K562 (cell line): ENCODE measurements around the gene CTSW. TPM values are rescaled to one million over a fixed set of nuclear protein-coding genes. Genes with fewer than 3 reads are reported as not detected.

Experiments used
- BCLAF1 ChIP-seq, 2 experiments: fragments of 450-650 bp in 1 of 2; IDR thresholded peaks; 2 replicates each; pipeline ENCODE4 v1.6.1; 2011 to 2017; ENCODE audit warnings: low read depth in 2 of 2, antibody characterized with exemption in 1 of 2, borderline replicate concordance in 1 of 2, low read length in 1 of 2, mild to moderate bottlenecking in 1 of 2, mixed read lengths in 1 of 2; ENCODE audit not compliant: control insufficient read depth in 1 of 2
- CHD1 ChIP-seq: fragments of 200-600 bp; sonication (generic); IDR thresholded peaks from one replicate; pipeline ENCODE4 v1.6.1; 2012; ENCODE audit warnings: mild to moderate bottlenecking, moderate library complexity, low read length, inconsistent platforms
- CREB5 ChIP-seq: fragments of 250-450 bp; sonication (Bioruptor Pico); IDR thresholded peaks from 2 replicates; pipeline ENCODE4 v1.5.0; 2020; ENCODE audit warnings: mild to moderate bottlenecking
- EP400 ChIP-seq: fragments of 450-650 bp; IDR thresholded peaks from 2 replicates; pipeline ENCODE4 v1.6.1; 2017; ENCODE audit warnings: antibody characterized with exemption, mild to moderate bottlenecking, moderate library complexity
- FIP1L1 ChIP-seq: fragments of 200-400 bp; formaldehyde crosslinking; IDR thresholded peaks from 2 replicates; pipeline ENCODE4 v1.6.1; 2018; ENCODE audit warnings: mild to moderate bottlenecking, low read depth, low read length; ENCODE audit not compliant: poor library complexity, severe bottlenecking
- FOXM1 ChIP-seq, 2 experiments: fragments of 450-650 bp in 1 of 2; sonication (generic) in 1 of 2; formaldehyde crosslinking in 1 of 2; IDR thresholded peaks; 2 replicates each; pipeline versions ENCODE4 v1.6.1 to v1.9.0; 2017 to 2022; ENCODE audit warnings: low read depth in 2 of 2, mild to moderate bottlenecking in 2 of 2, missing genetic modification reagents in 1 of 2, moderate library complexity in 1 of 2
- FUS ChIP-seq: fragments of 200-400 bp; formaldehyde crosslinking; optimal IDR thresholded peaks from 2 replicates; pipeline ENCODE3; 2017; ENCODE audit warnings: low read depth, low read length
- KDM4B ChIP-seq, 2 experiments: fragments of 450-650 bp in 1 of 2; sonication (generic) in 1 of 2; IDR thresholded peaks; 2 replicates each; pipeline ENCODE4 v1.6.1; 2016 to 2017; ENCODE audit warnings: borderline replicate concordance in 2 of 2, antibody characterized with exemption in 1 of 2, low read depth in 1 of 2, mild to moderate bottlenecking in 1 of 2
- MCM5 ChIP-seq: fragments of 450-650 bp; IDR thresholded peaks from 2 replicates; pipeline ENCODE4 v1.6.1; 2016; ENCODE audit warnings: low read depth
- MYC ChIP-seq, 2 experiments: fragments of 250-450 bp in 1 of 2; sonication (Bioruptor Pico) in 1 of 2; IDR thresholded peaks; 2 replicates each; pipeline versions ENCODE4 v1.5.1 to v1.6.1; 2012 to 2021; ENCODE audit warnings: low read depth in 2 of 2, borderline replicate concordance in 1 of 2, improper control_type of control experiment in 1 of 2, low read length in 1 of 2, mild to moderate bottlenecking in 1 of 2, moderate library complexity in 1 of 2
- NR3C1 ChIP-seq: sonication (generic); formaldehyde crosslinking; IDR thresholded peaks from 2 replicates; pipeline ENCODE4 v1.8.1; 2022; ENCODE audit warnings: missing genetic modification reagents
- PCBP1 ChIP-seq: fragments of 200-400 bp; formaldehyde crosslinking; IDR thresholded peaks from 2 replicates; pipeline ENCODE4 v1.6.1; 2018; ENCODE audit warnings: mild to moderate bottlenecking, low read depth, low read length; ENCODE audit not compliant: poor library complexity, severe bottlenecking
- RBBP5 ChIP-seq: fragments of 200-600 bp; sonication (generic); IDR thresholded peaks from 2 replicates; pipeline ENCODE4 v1.6.1; 2012; ENCODE audit warnings: borderline replicate concordance, mild to moderate bottlenecking, low read length, control low read depth, inconsistent platforms; ENCODE audit not compliant: insufficient read depth, poor library complexity, severe bottlenecking
- SAFB ChIP-seq: fragments of 200-400 bp; formaldehyde crosslinking; IDR thresholded peaks from 2 replicates; pipeline ENCODE4 v1.6.1; 2017; ENCODE audit warnings: low read depth, low read length, borderline replicate concordance
- SIRT6 ChIP-seq: IDR thresholded peaks from one replicate; pipeline ENCODE4 v1.6.1; 2012; ENCODE audit warnings: low read depth, mild to moderate bottlenecking, control low read depth, inconsistent platforms, low read length, moderate library complexity
- SOX6 ChIP-seq: fragments of 450-650 bp; IDR thresholded peaks from 2 replicates; pipeline ENCODE4 v1.6.1; 2014; ENCODE audit warnings: mild to moderate bottlenecking
- ZBTB17 ChIP-seq: fragments of 450-650 bp; formaldehyde crosslinking; IDR thresholded peaks from 2 replicates; pipeline ENCODE4 v1.4.0; 2020; ENCODE audit warnings: mild to moderate bottlenecking
- polyA plus RNA-seq, 8 experiments: library from polyadenylated mRNA; depleted of rRNA in 4 of 8; stranded (reverse) in 5 of 8; unstranded in 3 of 8; fragments of >200 nt; fragmentation: Nextera tagmentation in 2 of 8; fragmentation: Illumina TruSeq in 1 of 8; extraction: Ambion mirVana in 2 of 8; extraction: Trizol in 1 of 8; gene quantifications; 2 replicates each; pipeline versions ENCODE4 v1.2.1 to v1.2.3, GENCODE V29; 2011 to 2014; ENCODE audit warnings: inconsistent platforms in 1 of 8, missing spikeins in 1 of 8
- total RNA-seq, 7 experiments: library from RNA; depleted of rRNA in 6 of 7; stranded (reverse); fragments of >200 nt in 6 of 7; fragmentation: Illumina TruSeq in 2 of 7; extraction: Trizol in 2 of 7; gene quantifications; 2 replicates each; pipeline versions ENCODE4 v1.2.1 to v1.2.3, GENCODE V29; 2011 to 2021; ENCODE audit warnings: low replicate concordance in 1 of 7

Gene CTSW
- total and polyA plus RNA-seq, 9 of the 15 experiments (the other 6 are each of a cell fraction or from before 2014, with no cell fraction given), result 0.04 TPM; not detected in 8

GRCh38 chr11:65857500-65857852 lies 22.2 kb upstream of the CTSW start (continued):
- TF ChIP-seq CREB5 (CRISPR knock-in tag) (no peak), FIP1L1 (peak; percentile 99), PCBP1 (peak; percentile 66), RBBP5 (peak; percentile 35), CHD1 (peak; percentile 93), SOX6 (no peak), NR3C1 (peak; percentile 62; the same call in 1 of the 2 replicates), FOXM1 (IDR thresholded peaks at IDR 0.05; ENCODE audit: low read depth) (no peak), FOXM1 (CRISPR knock-in tag; IDR thresholded peaks at IDR 0.05; ENCODE audit: low read depth) (peak; percentile 82; the same call in 1 of the 2 replicates), SAFB (peak; percentile 58; the same call in 1 of the 2 replicates), EP400 (peak; percentile 70), BCLAF1 (IDR thresholded peaks at IDR 0.05; ENCODE audit: borderline replicate concordance in 1 of 2, control insufficient read depth in 1 of 2, low read depth in 2 of 2, low read length in 1 of 2) (0 out of 4 replicates have a peak, but pooled peaks of 1 of the 2 experiments have one; percentile 58), ZBTB17 (CRISPR knock-in tag) (0 out of 2 replicates have a peak, but pooled peaks have one; percentile 8), SIRT6 (peak; percentile 68), FUS (peak; percentile 97), MYC (IDR thresholded peaks at IDR 0.05; ENCODE audit: low read depth, low read length) (peak; percentile 69), MYC (CRISPR knock-in tag; IDR thresholded peaks at IDR 0.05; ENCODE audit: borderline replicate concordance, low read depth) (peak; percentile 18; the same call in 1 of the 2 replicates), KDM4B (IDR thresholded peaks at IDR 0.05; ENCODE audit: borderline replicate concordance in 2 of 2, low read depth in 1 of 2) (0 out of 4 replicates have a peak, but pooled peaks of 1 of the 2 experiments have one; percentile 4), MCM5 (no peak)
